Keratinocyte (primary cell): ENCODE results near the gene SPANXD. TPM values are rescaled to one million over a fixed set of nuclear protein-coding genes. Genes with fewer than 3 reads are reported as not detected.
A peak's percentile ranks its signal among the peaks of the same experiment; 100 is the strongest.

Experiments used
- DNase-seq: peaks from one replicate; pipeline ENCODE4 v3.0.0-alpha.2; 2011; ENCODE audit warnings: low read depth, missing footprints, low spot score
- FAIRE-seq: peaks from 2 replicates; lab custom pipeline; 2011; peaks lifted over from hg19 to GRCh38; lab: Jason Lieb, UNC
- H2AFZ ChIP-seq: 2 replicates; pipeline ENCODE4 v1.6.0; 2012; ENCODE audit warnings: low read length, control low read depth, inconsistent platforms; ENCODE audit not compliant: control insufficient read depth
- H3K27ac ChIP-seq: 2 replicates; pipeline ENCODE4 v1.5.1; 2011; ENCODE audit warnings: low read length; ENCODE audit not compliant: control insufficient read depth, insufficient read depth
- H3K27me3 ChIP-seq: 3 replicates; pipeline ENCODE4 v1.6.0; 2011; ENCODE audit warnings: low read length; ENCODE audit not compliant: control insufficient read depth, insufficient read depth; ENCODE audit errors: extremely low read depth
- H3K36me3 ChIP-seq, 2 experiments: 2 replicates in 1 of 2; 3 replicates in 1 of 2; pipeline ENCODE4 v1.5.1; 2011; ENCODE audit warnings: low read length in 2 of 2, mild to moderate bottlenecking in 1 of 2; ENCODE audit not compliant: control insufficient read depth in 2 of 2, insufficient read depth in 2 of 2; ENCODE audit errors: extremely low read depth in 1 of 2
- H3K4me1 ChIP-seq: 3 replicates; pipeline ENCODE4 v1.5.1; 2011; ENCODE audit warnings: low read length; ENCODE audit not compliant: control insufficient read depth, insufficient read depth; ENCODE audit errors: extremely low read depth
- H3K4me2 ChIP-seq: 3 replicates; pipeline ENCODE4 v1.6.0; 2011; ENCODE audit warnings: low read depth, low read length; ENCODE audit not compliant: control insufficient read depth, insufficient read depth; ENCODE audit errors: extremely low read depth
- H3K4me3 ChIP-seq, 3 experiments: fragments of 200-600 bp in 1 of 3; sonication (generic) in 1 of 3; 2 replicates in 2 of 3; 3 replicates in 1 of 3; pipeline ENCODE4 v1.5.1; 2011 to 2016; ENCODE audit warnings: low read length in 3 of 3, mild to moderate bottlenecking in 3 of 3, control low read depth in 2 of 3, inconsistent platforms in 1 of 3, low read depth in 1 of 3, mixed read lengths in 1 of 3, mixed run types in 1 of 3, moderate library complexity in 1 of 3; ENCODE audit not compliant: control insufficient read depth in 2 of 3, insufficient read depth in 2 of 3; ENCODE audit errors: extremely low read depth in 1 of 3
- H3K79me2 ChIP-seq: 2 replicates; pipeline ENCODE4 v1.6.0; 2012; ENCODE audit warnings: low read length; ENCODE audit not compliant: control insufficient read depth, insufficient read depth
- H3K9ac ChIP-seq: 3 replicates; pipeline ENCODE4 v1.6.0; 2011; ENCODE audit warnings: low read length; ENCODE audit not compliant: control insufficient read depth, insufficient read depth; ENCODE audit errors: extremely low read depth
- H3K9me1 ChIP-seq: 3 replicates; pipeline ENCODE4 v1.6.0; 2011; ENCODE audit warnings: low read length; ENCODE audit not compliant: control insufficient read depth, insufficient read depth; ENCODE audit errors: extremely low read depth
- H3K9me3 ChIP-seq: 2 replicates; pipeline ENCODE4 v1.5.1; 2012; ENCODE audit warnings: low read depth, low read length; ENCODE audit not compliant: control insufficient read depth
- H4K20me1 ChIP-seq: 3 replicates; pipeline ENCODE4 v1.6.0; 2011; ENCODE audit warnings: low read length; ENCODE audit not compliant: control insufficient read depth, insufficient read depth; ENCODE audit errors: extremely low read depth
- CTCF ChIP-seq, 3 experiments: IDR thresholded peaks in 1 of 3; conservative IDR thresholded peaks in 1 of 3; optimal IDR thresholded peaks in 1 of 3; 2 replicates in 2 of 3; 3 replicates in 1 of 3; pipeline versions ENCODE3 to v1.5.1; 2011; ENCODE audit warnings: low read length in 3 of 3, mild to moderate bottlenecking in 3 of 3, moderate library complexity in 2 of 3, control low read depth in 1 of 3, inconsistent platforms in 1 of 3; ENCODE audit not compliant: insufficient read depth in 2 of 3; ENCODE audit errors: extremely low read depth in 1 of 3
- EZH2 ChIP-seq: IDR thresholded peaks from one replicate; pipeline ENCODE4 v1.6.1; 2012; ENCODE audit warnings: inconsistent platforms, mild to moderate bottlenecking, low read length, moderate library complexity
- dilution Hi-C: fragments of 300-500 bp; cut with MboI; formaldehyde crosslinking; loops from one replicate; pipeline ENCODE4 v1.7.0; 2020; ENCODE audit warnings: low sequenced_read_pairs; ENCODE audit not compliant: extremely low pct_ligation_motif_present
- polyA plus RNA-seq, 5 experiments: library from polyadenylated mRNA; depleted of rRNA in 3 of 5; stranded (reverse) in 3 of 5; stranded (forward) in 1 of 5; unstranded in 1 of 5; fragments of >200 nt; gene quantifications; 1 replicate in 1 of 5; 2 replicates in 3 of 5; 3 replicates in 1 of 5; pipeline versions ENCODE4 v1.2.1 to v1.2.3, GENCODE V29; 2011 to 2012; ENCODE audit warnings: missing spikeins in 2 of 5, low read depth in 1 of 5, low replicate concordance in 1 of 5

The SPANXD gene
- polyA plus RNA-seq, 1 donor (not counting 4 experiments of a cell fraction or from before 2014, with no cell fraction given) = not detected

GRCh38 chrX:141652286-141652685 is 46.3 kb downstream of the SPANXD start:
- H3K4me3 ChIP-seq = no peak overlapping the region

More at GRCh38 chrX:141652286-141652685, 46.3 kb downstream of the SPANXD start:
- H3K9me3 ChIP-seq = no peaks in the 10 kb centered on the region
- H3K4me2 ChIP-seq = peak overlapping the region; percentile 22
- FAIRE-seq = no peak
- H2AFZ ChIP-seq = no peak overlapping the region
- TF ChIP-seq EZH2 (no peak), CTCF (optimal IDR thresholded peaks at IDR 0.05 in 1 of 3, IDR thresholded peaks at IDR 0.05 in 1 of 3, conservative IDR thresholded peaks at IDR 0.05 in 1 of 3; ENCODE audit: extremely low read depth in 1 of 3, insufficient read depth in 2 of 3, low read length in 3 of 3) (no peak)
- H3K79me2 ChIP-seq = no peaks in the 10 kb centered on the region
- peak; percentile 41 for DNase-seq
- H3K27ac ChIP-seq = peak overlapping the region; percentile 64
- no peaks in the 10 kb centered on the region for H3K27me3 ChIP-seq
- dilution Hi-C loops = no loop called here
- no peaks in the 10 kb centered on the region for H4K20me1 ChIP-seq
- H3K36me3 ChIP-seq = no peaks in the 10 kb centered on the region
- H3K4me1 ChIP-seq = peaks cover 7% of the 10 kb centered on the region
- no peak overlapping the region for H3K9ac ChIP-seq
- H3K9me1 ChIP-seq = no peaks in the 10 kb centered on the region

Other genes with a start within 250 kb of the SPANXD start
- not detected in 3 replicates for gene SPANXA1, start 114.0 kb downstream of the SPANXD start, polyA plus RNA-seq
- not detected in 3 replicates for gene SPANXA2, start 109.0 kb downstream of the SPANXD start, polyA plus RNA-seq
- not detected in 3 replicates for gene MAGEC3, start 139.6 kb upstream of the SPANXD start, polyA plus RNA-seq
- not detected in 3 replicates for gene MAGEC1, start 205.2 kb upstream of the SPANXD start, polyA plus RNA-seq